NCI-H1930 (cell line): Measurements from ENCODE around the gene COL24A1.

ENCODE experiments used
- DNase-seq, 2 experiments: peaks; one replicate each; lab custom pipeline; 2025; lab: John Stamatoyannopoulos, UW

Gene COL24A1

DNA sequence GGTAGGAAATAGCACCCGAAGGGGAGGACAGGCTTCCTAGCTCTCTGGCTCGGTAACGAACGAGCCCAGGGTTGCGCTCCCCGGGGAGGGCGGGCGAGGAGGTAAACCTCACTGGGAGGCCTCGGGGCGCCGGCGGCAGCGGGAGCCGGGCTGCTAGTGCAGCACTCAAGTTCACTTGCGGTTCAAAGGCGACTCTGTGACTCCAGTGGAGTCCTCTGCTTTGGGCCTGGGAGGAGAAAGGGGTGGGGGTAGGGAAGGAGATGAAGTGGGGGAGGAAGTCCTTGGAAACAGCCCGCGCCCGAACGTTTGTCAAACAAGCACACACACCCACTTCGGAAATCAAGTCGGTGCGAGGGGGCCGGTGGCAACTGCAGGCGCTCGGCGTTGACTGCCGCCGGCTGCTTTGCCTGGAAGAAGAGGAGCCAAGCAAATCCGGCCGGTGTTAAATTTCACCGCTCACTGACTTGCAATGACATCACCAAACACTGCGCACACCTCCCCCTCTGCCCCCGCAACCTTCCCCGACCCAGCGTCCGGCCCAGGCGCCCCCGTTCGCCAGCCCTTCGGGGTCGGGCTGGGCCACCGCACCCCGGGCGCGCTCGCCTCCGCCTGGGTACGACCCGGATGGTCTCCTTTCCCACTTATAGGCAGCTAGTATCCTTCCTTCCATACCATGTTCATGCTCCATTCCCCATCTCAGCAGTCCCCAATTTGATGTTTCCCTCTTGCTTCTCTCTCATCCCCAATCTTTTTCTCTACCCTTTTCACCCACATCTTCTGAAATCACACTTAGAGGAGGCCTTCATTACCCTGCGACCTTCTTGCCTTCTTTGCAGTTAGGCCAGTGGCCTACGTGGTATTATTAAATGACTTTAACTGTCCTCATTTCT is at the start of gene COL24A1:
TSS of gene COL24A1 (minus strand) at position 207 of the 890 bp plus-strand sequence. CDS start 376 bp downstream, outside the sequence.
- DNase-seq = no peak

DNA sequence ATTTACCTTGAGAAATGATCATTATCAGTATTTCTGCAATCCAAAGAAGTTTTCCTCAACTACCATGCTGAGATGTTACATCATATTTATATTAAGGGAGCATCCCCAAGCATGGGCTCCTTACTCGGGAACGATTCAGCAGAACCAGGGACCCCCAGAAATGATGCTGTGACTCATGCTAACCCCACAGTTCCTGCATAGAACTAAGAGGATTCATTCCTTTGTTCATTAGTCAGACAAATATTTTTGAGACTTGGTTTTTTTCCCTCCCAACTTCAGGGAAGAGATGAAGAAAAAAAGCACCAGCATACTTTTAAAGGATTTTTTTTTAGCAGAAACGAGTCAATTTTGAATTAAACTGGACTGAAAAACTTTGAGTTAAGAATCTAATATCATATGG is 49.2 kb upstream of the COL24A1 start:
- DNase-seq = no peak

DNA sequence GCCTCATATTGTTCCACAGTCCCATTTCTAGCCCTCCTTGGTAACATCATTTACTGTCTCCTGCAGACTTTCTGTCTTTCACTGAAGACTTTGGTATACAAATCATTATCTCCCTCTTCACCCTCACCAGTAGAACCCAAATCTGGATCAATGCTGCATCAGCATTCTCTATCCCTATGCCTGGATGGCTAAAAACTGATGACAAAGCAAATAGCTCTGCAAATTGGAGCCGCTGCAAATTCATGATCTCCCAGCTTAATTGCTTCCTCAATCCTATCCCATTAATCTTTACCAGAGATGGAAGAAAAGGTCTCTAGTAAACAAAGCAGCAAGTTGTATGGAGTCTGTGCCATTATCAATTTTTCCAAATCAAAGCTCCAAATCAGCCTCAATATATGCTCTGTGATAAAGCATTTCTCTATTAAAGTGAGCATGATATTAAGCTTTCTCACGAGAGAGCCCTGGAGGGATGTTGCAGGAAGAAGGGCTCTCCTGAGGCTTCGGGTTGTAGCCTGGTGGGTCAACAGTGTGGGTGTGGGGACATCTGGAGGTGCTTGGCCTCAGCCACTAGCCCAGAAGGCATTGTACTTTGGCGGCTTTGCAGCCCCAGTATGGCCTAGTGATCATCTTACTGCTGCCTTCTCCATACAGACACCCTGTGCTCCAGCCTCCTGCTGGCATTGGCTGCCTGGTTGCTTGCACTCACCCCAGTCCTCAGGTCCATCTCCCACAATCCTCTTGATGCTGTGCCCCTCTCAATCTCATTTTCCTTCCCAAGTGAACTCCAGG is 46.2 kb upstream of the COL24A1 start:
- no peak for DNase-seq

DNA sequence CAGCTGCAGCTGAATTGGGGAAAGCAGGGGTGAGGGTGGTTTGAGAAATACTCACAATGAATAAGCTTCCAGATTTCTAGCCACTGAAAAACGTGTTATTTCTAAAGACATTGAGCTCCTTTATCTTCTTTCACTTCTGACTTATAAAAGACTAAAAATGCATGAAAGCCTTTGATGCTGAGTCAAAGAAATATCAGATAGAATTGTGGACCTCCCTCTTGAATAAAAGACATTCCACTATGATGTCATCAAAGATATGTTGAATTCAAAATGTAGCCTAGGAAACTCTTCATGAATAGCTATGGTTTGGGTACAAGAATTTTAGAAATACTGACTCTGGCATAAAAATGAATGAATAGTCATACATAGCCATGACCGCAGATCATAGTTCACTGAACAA is 44.7 kb upstream of the COL24A1 start:
- no peak for DNase-seq

DNA sequence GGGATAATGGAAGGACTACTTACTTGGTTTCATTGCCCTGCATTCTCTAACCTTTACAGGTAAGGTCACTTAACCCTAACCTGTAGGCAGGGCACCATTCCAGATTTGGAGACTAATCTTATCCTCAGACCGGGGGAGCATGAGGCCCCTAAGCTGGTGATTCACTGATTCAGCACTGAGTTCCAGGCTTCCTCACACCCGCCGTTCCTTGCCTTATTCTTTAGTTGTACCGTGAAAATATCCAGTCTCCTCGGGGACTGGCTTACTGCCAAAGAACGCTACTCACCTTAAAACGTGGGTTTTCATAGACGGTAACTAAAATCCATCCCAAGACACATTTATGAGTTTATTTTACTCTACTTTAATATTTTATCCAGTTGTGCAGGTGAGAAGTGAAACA is 44.3 kb upstream of the COL24A1 start:
- DNase-seq = no peak

DNA sequence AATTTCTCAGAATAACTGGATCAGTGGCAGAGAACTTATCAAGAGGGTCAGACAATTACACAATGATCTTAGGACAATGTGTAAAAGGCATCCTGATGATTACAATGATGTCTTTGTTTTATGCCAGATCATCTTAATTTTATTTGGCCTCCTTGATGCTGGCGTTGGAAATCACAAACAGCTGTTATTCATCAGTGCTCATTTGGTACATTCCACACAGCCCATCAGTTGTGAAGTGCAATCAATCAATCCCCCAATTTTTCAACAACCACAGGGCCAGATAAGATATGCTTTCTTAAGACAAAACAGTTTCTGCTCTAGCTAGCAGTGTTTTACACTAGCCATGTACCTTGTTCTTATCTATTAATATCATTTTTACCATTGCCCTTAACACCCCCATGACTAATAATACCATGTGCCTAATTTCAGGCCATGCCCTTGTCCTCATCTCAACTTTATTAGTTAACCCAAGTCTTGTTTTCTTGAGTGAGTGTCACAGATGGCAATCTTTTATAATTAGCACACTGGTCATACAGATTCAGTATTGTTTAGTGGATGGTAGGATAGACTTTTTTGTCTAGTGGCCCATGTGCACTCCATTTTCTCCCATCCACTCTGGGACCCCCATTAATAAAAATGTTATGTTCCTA is 40.8 kb upstream of the COL24A1 start:
- DNase-seq = no peak

DNA sequence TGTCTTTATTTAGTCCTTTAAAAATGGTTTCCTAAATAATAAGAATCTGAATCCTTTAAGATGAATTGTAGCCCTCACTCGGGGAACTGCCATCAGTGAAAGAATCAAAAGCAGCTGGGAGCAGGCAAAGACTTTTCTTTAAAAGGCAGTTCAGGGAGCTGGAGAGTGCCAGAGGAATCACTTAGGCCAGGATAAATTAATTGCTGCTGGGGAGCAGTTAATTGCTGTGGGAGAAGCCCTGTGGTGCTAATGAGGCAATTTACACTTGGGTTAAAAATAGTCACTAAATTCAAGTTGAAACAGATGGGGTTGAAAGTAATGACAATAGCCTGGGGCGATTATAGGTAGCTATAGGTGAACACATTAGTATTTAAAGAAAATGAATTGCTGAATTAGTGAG is 38.7 kb upstream of the COL24A1 start:
- DNase-seq = no peak

DNA sequence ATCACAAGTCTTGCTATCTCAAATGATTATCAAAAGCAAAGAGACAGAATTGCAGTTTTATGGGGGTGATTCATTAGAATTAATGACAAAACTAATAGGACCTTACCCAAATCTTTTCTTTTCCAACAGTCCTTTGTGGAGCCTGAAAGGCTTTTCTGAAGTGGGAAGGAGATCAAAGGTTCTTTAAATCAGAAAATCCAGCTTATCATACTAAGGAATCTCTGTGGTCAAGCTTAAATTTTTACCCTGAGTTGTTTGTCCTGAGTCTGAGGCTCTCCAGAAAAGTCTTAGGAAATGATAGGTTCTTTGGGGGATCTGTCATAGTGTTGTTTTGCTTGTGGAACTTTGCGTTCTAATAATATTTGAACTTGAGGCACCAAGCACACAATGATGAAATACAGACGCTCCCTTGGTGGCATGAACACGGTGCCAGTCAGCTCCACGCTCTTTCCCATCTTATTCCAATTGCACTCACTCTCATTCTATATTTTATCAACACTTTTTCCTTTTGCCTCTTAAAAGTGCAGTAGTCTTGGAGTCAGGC is 38.0 kb upstream of the COL24A1 start:
- no peak for DNase-seq

DNA sequence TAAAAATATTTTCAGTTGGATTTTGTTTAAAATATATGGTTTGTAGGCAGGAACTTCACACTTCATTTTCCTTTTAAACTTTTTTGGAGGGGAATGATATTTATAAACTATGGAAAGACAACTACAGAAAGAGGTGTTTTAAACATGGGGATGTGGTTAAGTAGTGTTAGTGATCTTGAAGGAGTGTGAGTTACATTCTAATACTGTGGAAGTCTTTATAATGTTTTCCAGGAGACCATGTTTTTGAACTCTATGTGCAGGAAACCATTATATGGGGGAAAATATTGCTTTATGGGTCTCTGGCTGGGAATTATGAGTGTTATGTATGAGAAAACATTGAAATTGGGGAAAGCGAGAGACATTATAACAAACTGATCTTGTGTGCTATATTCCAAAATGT is 35.8 kb upstream of the COL24A1 start:
- no peak for DNase-seq

DNA sequence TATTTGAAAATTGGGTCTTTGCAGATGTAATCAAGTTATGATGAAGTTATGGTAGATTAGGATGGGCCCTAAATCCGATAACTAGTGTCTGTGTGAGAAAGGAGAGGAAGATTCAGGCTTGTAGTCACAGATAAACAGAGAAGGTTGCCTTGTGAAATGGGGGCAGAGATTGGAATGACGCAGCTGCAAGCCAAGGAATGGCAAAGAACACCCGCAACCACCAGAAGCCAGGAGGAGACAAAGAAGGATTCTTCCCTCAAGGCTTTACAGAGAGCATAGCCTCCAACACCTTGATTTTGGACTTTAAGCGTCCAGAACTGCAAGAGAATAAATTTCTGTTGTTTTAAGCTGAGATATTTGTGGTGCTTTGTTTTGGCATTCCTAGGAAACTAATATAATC is 35.4 kb upstream of the COL24A1 start:
- DNase-seq = no peak

DNA sequence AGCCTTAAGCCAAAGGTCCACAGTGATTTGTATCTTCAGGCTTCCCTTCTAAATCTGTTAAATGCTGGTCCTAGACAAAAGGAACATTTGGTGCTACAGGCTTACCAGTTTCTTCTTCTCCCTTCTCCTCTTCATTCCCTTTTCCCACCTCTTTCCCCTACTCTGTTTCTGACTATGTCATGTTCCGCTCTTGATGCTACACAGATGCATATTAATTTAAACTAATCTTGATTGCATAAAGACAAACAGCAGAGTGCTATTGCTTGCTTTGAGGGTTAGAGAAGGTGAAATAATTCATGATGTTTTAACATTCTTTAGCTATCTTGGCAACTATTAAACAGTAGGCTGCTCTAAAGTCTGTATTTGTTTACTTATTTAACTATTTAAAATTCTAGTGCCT is 34.3 kb upstream of the COL24A1 start:
- DNase-seq = no peak

DNA sequence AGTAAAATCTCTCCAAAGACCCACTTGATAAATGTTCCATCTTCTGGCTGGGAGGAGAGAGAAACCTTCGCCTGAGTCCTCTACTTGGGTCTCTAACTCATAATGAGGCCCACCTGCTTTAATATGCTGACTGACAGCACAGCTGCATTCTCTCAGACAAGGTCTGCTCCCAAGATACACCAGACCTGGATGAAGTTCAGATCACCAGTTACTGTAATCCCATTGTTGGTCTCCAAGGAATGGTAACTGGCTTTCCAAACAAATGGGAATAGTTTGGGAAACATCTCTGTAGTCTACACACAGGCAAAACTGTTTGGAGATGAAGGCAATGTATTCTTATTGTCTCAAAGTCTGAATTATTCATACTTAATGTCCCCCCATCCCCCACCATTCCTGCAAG is 27.9 kb upstream of the COL24A1 start:
- DNase-seq = no peak

DNA sequence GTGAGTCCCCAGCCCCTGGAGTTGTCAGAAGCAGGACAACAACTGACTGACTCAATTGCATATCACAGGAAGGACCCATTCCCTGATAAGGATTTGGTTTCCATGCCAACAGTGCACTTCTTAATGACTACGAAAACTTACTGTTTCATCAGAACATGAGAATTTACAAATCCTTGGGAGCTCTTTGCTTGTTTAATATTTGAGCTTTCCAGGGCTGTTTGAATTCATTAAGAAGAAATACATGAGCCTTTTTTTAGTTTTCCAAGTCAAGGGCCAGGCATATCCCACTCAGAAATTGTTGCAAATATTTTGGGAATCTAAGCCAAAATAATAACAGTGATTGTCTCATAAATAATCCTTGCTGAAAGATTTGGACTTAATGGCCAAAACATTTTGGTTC is 27.2 kb upstream of the COL24A1 start:
- DNase-seq = no peak

DNA sequence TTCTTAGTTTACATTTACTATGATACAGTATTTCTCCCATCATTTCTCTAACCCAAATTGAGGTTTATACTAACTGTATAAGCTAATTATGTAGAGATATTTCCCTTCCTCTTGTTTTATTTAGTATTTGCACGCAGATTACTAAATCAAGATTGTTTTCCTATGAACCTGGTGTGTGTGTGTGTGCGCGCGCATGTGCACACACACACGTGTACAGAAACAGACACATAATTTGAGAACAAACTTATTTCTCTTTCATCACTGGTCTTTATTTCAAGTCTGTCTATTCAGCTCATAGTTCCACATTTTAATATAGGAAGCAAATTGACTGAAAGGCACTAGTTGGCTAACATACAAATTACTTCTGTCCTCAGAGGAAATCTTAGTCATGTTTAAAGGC is 19.7 kb upstream of the COL24A1 start:
- DNase-seq = no peak

DNA sequence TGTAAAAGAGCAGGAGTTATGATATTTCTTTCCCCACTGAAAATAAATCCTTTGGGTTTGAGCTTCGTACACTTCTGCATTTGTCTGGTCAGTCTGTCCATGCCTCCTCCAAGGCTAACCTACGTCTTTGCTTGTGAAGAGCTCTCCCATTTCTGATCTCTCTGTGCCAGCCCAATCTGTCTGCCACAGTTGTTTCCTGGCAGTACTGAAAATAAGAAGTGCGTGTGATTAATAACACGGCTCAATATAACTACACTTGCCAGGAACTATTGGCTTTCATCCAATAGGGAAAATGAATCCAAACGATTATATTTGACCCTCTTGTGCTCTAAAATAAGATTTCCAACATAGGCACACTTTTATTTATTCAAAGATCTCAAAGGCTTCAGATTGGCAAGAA is 19.2 kb upstream of the COL24A1 start:
- no peak for DNase-seq

DNA sequence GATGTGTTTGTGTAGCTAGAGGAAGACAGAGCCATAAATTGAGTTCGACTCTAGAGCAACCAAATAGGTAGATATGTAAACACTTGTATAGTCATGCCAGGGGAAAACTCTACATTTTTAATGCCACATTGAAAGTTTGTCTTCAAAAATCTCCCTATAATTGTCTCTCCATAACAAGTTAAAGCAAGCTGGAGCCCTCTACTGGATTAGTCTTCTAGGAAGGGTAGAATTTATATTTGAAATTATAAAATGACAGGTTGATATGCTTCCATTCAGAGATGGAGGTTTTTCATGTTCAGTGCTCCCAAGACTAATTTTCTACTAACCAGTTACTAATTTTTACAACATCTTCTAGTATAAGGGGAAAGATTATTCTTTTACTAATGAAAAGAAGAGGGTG is 13.1 kb upstream of the COL24A1 start:
- DNase-seq = no peak

DNA sequence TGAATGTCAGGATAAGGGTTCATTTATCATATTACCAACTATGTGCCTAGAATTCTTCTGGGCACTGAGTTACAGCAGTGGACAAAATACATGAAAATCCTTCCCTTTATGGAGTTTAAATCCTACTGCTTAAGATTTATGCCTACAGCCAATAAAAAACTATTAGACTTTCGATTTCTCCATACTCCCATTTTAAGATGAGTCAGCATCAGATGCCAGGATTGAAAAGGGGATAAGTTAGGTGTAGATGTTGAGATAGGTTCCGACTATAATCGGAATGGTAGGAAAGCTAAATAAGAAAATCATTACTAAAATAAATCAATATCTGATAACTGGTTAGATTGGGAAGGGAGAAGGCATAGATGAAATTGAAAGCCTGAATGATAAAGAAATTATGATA is 3.2 kb upstream of the COL24A1 start:
- DNase-seq = no peak

DNA sequence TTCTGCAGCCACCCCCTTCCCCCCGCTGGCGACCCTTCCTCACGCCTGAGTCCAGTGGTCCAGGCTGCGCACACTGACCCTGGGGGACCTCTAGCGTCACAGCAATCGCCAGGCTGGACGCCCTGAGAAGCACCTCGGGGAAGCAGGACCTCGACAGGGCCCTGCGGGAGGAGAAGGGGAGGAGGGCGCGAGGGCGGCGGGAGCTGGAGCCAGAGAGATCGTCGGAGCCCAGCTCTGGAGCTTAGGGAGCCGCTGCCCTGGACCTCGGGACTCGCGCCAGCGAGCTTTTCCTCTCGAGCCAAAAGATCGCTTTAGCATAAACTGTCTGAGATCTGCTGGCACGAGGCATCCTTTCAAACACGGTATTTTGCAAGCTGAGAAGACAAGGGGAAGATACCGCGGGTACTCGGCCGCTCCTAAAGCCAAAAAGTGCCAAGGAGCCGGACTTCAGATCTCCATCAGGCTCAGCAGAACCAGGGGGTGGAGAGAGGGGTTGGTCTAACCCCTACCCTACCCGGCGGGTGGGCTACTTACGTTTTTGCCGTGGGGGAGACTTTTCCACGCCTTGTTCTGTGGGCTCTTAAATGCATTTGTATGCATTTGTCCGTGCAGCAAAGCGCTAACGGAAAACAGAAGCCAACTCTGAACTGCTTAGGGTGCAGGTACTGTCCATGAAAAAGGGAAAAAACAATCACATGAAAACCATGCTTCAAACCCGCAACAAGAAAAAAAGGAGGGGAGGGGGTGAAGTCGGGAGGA is 586 bp downstream of the COL24A1 start:
- DNase-seq = no peak

DNA sequence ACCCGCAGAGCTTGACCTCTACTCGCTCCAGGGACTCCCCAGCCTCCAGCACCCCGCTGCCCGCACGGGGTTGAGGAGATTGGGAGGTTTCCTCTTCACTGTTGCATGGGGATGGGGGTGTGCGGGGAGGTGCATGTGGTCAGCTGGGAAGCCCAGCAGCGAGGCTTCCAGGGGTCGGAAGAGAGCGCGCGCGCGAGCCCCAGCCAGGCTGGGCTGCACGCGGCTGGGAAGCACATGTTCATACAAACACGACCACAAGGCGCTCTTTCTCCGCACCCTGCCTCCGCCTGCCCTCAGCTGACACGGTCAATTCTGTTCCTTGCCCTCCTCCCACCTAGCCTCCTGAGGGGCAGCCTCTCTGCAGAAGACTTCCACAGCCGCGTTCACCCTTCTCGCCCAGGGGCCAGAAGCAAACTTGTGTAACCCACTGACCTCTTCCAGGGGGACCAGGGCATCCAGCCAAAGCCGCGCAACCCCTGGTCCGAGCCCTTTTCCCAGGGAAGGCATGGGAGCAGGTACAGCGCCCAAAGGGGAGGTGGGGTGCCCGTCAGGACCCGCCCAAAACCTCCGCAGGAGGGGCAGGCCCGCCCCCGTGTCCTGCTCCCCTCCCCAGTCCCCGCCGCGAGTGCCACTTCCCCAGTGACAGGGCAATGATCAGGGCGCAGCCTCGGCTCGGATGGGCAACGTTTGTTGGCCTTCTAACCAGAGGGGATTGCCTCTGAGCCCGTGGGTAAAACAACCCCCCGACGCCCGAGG is 1.3 kb downstream of the COL24A1 start:
- DNase-seq = no peak

DNA sequence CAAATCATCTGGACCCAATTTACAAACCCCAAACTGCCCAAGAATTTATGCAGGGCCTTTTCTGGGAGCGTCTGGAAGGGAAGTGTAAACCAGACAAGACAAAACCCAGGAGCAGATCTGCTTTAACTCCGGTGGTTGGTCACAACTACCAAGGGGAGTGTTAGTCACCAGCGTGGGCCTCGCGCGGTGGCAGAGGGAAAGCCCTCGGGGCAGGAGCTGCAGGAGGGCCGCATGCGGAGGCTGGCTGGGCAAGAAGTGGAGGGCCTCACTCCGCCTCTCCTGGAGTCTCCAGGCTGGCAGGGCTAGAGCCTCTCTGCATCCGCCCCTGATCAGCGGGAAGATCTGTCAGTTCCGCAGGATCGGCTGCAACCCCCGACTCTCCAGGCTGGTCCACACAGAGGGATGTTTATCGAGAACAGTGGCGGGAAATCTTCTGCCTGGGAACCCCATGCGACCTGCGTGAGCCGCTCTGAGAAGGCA is 2.0 kb downstream of the COL24A1 start:
- no peak for DNase-seq

DNA sequence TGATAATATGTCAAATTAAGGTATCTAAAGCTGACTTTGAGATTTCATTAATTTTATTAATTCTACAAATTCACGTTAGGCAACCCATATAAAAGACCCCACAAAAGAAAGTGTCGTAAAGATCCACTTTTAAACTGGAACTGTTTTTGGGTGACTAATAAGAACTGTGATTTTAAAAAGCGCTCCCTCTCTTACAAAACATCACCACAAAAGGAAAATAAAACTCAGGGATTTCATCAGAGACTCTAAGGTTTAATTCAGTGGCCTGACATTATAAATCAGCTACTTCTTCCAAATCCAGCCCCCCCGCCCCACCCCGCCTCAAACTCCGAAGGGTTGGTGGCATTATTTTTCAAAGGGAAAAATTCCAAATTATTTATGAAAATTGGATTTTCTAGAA is 2.7 kb downstream of the COL24A1 start:
- no peak for DNase-seq
